IMR-90 (cell line): ENCODE data around the gene XKR3. TPM values are rescaled to one million over a fixed set of nuclear protein-coding genes. Genes with fewer than 3 reads are reported as not detected.

ENCODE experiments used
- ATAC-seq: fragments of 200-7000 bp; cut with Tn5 transposase; 2 replicates; pipeline ENCODE4 v1.9.1; 2020; ENCODE audit warnings: low read depth, mild to moderate bottlenecking, moderate library complexity
- BruUV-seq: library from RNA; stranded (reverse); fragments of 400-500 nt; replicated peaks from 2 replicates; lab custom pipeline; 2021; lab: Mats Ljungman, UMichigan
- CTCF ChIA-PET: fragments of 300-600 bp; formaldehyde crosslinking; extraction: SDS; loops from one replicate; lab custom pipeline; 2021; ENCODE audit warnings: antibody characterized with exemption; lab: Yijun Ruan, JAX
- POLR2A ChIA-PET: fragments of 300-600 bp; sonication (Branson Sonifier 250); formaldehyde crosslinking; loops from one replicate; lab custom pipeline; 2022; ENCODE audit warnings: antibody characterized with exemption; ENCODE audit not compliant: unreplicated experiment; lab: Charles Lee
- DNase-seq: peaks from one replicate; pipeline ENCODE4 v3.0.0; 2013
- H2AFZ ChIP-seq: replicated peaks from 2 replicates; pipeline ENCODE3; 2013; ENCODE audit warnings: low read length, mild to moderate bottlenecking; ENCODE audit not compliant: poor library complexity
- H2AK5ac ChIP-seq: 2 replicates; pipeline ENCODE4 v1.6.1; 2013; ENCODE audit warnings: low read depth, low read length, inconsistent platforms
- H2AK9ac ChIP-seq: replicated peaks from 2 replicates; pipeline ENCODE3; 2013; ENCODE audit warnings: mild to moderate bottlenecking, low read depth, low read length, moderate library complexity; ENCODE audit not compliant: poor library complexity
- H2BK120ac ChIP-seq: 2 replicates; pipeline ENCODE4 v1.6.1; 2013; ENCODE audit warnings: low read depth, low read length, inconsistent platforms
- H2BK15ac ChIP-seq: 3 replicates; pipeline ENCODE4 v1.6.1; 2013; ENCODE audit warnings: low read depth, low read length, inconsistent platforms
- H2BK20ac ChIP-seq: 2 replicates; pipeline ENCODE4 v1.6.1; 2013; ENCODE audit warnings: low read depth, mild to moderate bottlenecking, inconsistent platforms, low read length, moderate library complexity
- H2BK5ac ChIP-seq: 2 replicates; pipeline ENCODE4 v1.6.1; 2013; ENCODE audit warnings: mild to moderate bottlenecking, low read depth, low read length, inconsistent platforms; ENCODE audit not compliant: poor library complexity, severe bottlenecking
- H3K14ac ChIP-seq: replicated peaks from 2 replicates; pipeline ENCODE4 v1.6.1; 2013; ENCODE audit warnings: low read depth, low read length, inconsistent platforms
- H3K18ac ChIP-seq: 2 replicates; pipeline ENCODE4 v1.6.1; 2013; ENCODE audit warnings: low read depth, low read length, control low read depth
- H3K23ac ChIP-seq: 2 replicates; pipeline ENCODE4 v1.6.1; 2013; ENCODE audit warnings: low read depth, low read length, inconsistent platforms
- H3K27ac ChIP-seq: 2 replicates; pipeline ENCODE4 v1.5.1; 2013; ENCODE audit warnings: mild to moderate bottlenecking, control low read depth, low read length; ENCODE audit not compliant: insufficient read depth
- H3K27me3 ChIP-seq: 2 replicates; pipeline ENCODE4 v1.6.1; 2013; ENCODE audit warnings: low read length; ENCODE audit not compliant: control insufficient read depth, insufficient read depth
- H3K36me3 ChIP-seq: 2 replicates; pipeline ENCODE4 v1.6.1; 2013; ENCODE audit warnings: low read length, mixed read lengths; ENCODE audit not compliant: control insufficient read depth, insufficient read depth
- H3K4ac ChIP-seq: 2 replicates; pipeline ENCODE4 v1.6.1; 2013; ENCODE audit warnings: low read depth, low read length, inconsistent platforms
- H3K4me1 ChIP-seq: 2 replicates; pipeline ENCODE4 v1.6.1; 2013; ENCODE audit warnings: low read length, mixed read lengths; ENCODE audit not compliant: control insufficient read depth, insufficient read depth
- H3K4me2 ChIP-seq: 2 replicates; pipeline ENCODE4 v1.6.1; 2013; ENCODE audit warnings: low read depth, mild to moderate bottlenecking, control low read depth, low read length, moderate library complexity
- H3K4me3 ChIP-seq: 2 replicates; pipeline ENCODE4 v1.5.1; 2013; ENCODE audit warnings: low read depth, mild to moderate bottlenecking, control low read depth, low read length, moderate library complexity; ENCODE audit not compliant: insufficient read depth
- H3K56ac ChIP-seq: 2 replicates; pipeline ENCODE4 v1.6.1; 2013; ENCODE audit warnings: low read length, inconsistent platforms; ENCODE audit not compliant: insufficient read depth; ENCODE audit errors: extremely low read depth
- H3K79me1 ChIP-seq, 2 experiments: 2 replicates each; pipeline ENCODE4 v1.6.1; 2013; ENCODE audit warnings: low read length in 2 of 2, inconsistent platforms in 1 of 2, low read depth in 1 of 2
- H3K9ac ChIP-seq: 2 replicates; pipeline ENCODE4 v1.6.1; 2013; ENCODE audit warnings: low read depth, low read length, control low read depth
- H3K9me1 ChIP-seq: 2 replicates; pipeline ENCODE4 v1.6.1; 2013; ENCODE audit warnings: low read length, inconsistent platforms; ENCODE audit not compliant: insufficient read depth
- H3K9me3 ChIP-seq: 2 replicates; pipeline ENCODE4 v1.6.1; 2013; ENCODE audit warnings: low read length; ENCODE audit not compliant: control insufficient read depth, insufficient read depth
- H4K20me1 ChIP-seq: 2 replicates; pipeline ENCODE4 v1.6.1; 2013; ENCODE audit warnings: low read length, inconsistent platforms; ENCODE audit not compliant: insufficient read depth
- H4K5ac ChIP-seq: 2 replicates; pipeline ENCODE4 v1.6.1; 2013; ENCODE audit warnings: mild to moderate bottlenecking, low read depth, low read length, control low read depth
- H4K8ac ChIP-seq, 2 experiments: 2 replicates each; pipeline ENCODE4 v1.6.1; 2013; ENCODE audit warnings: low read depth in 2 of 2, low read length in 2 of 2, control low read depth in 1 of 2, inconsistent platforms in 1 of 2
- H4K91ac ChIP-seq: 2 replicates; pipeline ENCODE4 v1.6.1; 2013; ENCODE audit warnings: low read depth, low read length, inconsistent platforms; ENCODE audit not compliant: insufficient read depth
- ELK1 ChIP-seq: fragments of 150-350 bp; IDR thresholded peaks from 2 replicates; pipeline ENCODE4 v1.6.1; 2016; ENCODE audit warnings: low read depth, mild to moderate bottlenecking, low read length, moderate library complexity, borderline replicate concordance
- MAZ ChIP-seq: IDR thresholded peaks from 2 replicates; pipeline ENCODE4 v1.6.1; 2012; ENCODE audit warnings: low read depth, mild to moderate bottlenecking, low read length, improper control_type of control experiment, moderate library complexity, borderline replicate concordance
- NFE2L2 ChIP-seq: fragments of 150-350 bp; IDR thresholded peaks from 2 replicates; pipeline ENCODE4 v1.6.1; 2016; ENCODE audit warnings: low read depth, mild to moderate bottlenecking, low read length
- SMC3 ChIP-seq: fragments of 150-350 bp; IDR thresholded peaks from 2 replicates; pipeline ENCODE4 v1.6.1; 2016; ENCODE audit warnings: low read depth, mild to moderate bottlenecking, antibody characterized with exemption, low read length, moderate library complexity
- WGBS, 2 experiments: methylation state at CpG; one replicate each; pipeline versions ENCODE4 v1.1.5 to v1.1.7; 2013; ENCODE audit warnings: missing lambda C conversion rate in 2 of 2; ENCODE audit not compliant: insufficient read length in 1 of 2; ENCODE audit errors: extremely low coverage in 2 of 2; 5-methylcytosine and 5-hydroxymethylcytosine counted together
- dilution Hi-C: fragments of 300-500 bp; cut with HindIII; formaldehyde crosslinking; loops from one replicate; pipeline ENCODE4 v1.14.3; 2018; ENCODE audit warnings: low sequenced_read_pairs; ENCODE audit not compliant: unreplicated experiment
- in situ Hi-C: fragments of 300-500 bp; cut with MboI; formaldehyde crosslinking; loops from 3 replicates; pipeline ENCODE4 v1.14.3; 2019; ENCODE audit warnings: low sequenced_read_pairs, inconsistent platforms, mixed read lengths
- intact Hi-C: fragments of 100-400 bp; cut with micrococcal nuclease; formaldehyde crosslinking; loops from 2 replicates; pipeline ENCODE4 v1.10.0; 2022
- polyA plus RNA-seq, 3 experiments: library from polyadenylated mRNA; depleted of rRNA; stranded (reverse); fragments of >200 nt; gene quantifications; 2 replicates each; pipeline ENCODE4 v1.2.3, GENCODE V29; 2012; ENCODE audit warnings: low replicate concordance in 1 of 3
- total RNA-seq: library from RNA; depleted of rRNA; stranded (reverse); fragments of >200 nt; gene quantifications from 2 replicates; pipeline ENCODE4 v1.2.3, GENCODE V29; 2012

The XKR3 gene
- total and polyA plus RNA-seq, 2 of the 4 experiments (the other 2 are of a cell fraction): not detected

- in situ Hi-C loops: no loop called here
- DNase-seq (no peak), ATAC-seq (no peak)
- no peak overlapping the region for H3K4me2 ChIP-seq
- H2AK9ac ChIP-seq: no peak overlapping the region
- H3K27ac ChIP-seq: no peak overlapping the region
- no peaks in the 10 kb centered on the region for H4K20me1 ChIP-seq
- H3K9ac ChIP-seq: no peak overlapping the region
- POLR2A ChIA-PET: no interaction called here
- no TSS peak for BruUV-seq
- intact Hi-C loops: no loop called here
- no peaks in the 10 kb centered on the region for H3K79me1 ChIP-seq
- H2AFZ ChIP-seq: no peak overlapping the region
- no peak overlapping the region for H4K5ac ChIP-seq
- no peak overlapping the region for H3K4ac ChIP-seq
- H3K9me3 ChIP-seq: peaks cover 3% of the 10 kb centered on the region
- H3K18ac ChIP-seq: no peak overlapping the region
- no peak overlapping the region for H2AK5ac ChIP-seq
- H3K14ac ChIP-seq: no peak overlapping the region
- H3K23ac ChIP-seq: no peak overlapping the region
- no peaks in the 10 kb centered on the region for H3K27me3 ChIP-seq
- H2BK5ac ChIP-seq: no peak overlapping the region
- H4K91ac ChIP-seq: no peak overlapping the region
- no peak overlapping the region for H3K56ac ChIP-seq
- dilution Hi-C loops: no loop called here
- H3K9me1 ChIP-seq: no peaks in the 10 kb centered on the region
- H2BK15ac ChIP-seq: no peak overlapping the region
- no peak for TF ChIP-seq ELK1
- TF ChIP-seq MAZ: no peak
- TF ChIP-seq SMC3: no peak
- TF ChIP-seq NFE2L2: no peak
- CTCF ChIA-PET: no interaction called here
- H3K4me3 ChIP-seq: no peak overlapping the region
- no peak overlapping the region for H2BK20ac ChIP-seq
- WGBS, 2 experiments: no CpG with 5 or more reads among the region's 4 CpGs
- no peak overlapping the region for H4K8ac ChIP-seq
- no peak overlapping the region for H2BK120ac ChIP-seq
- no peaks in the 10 kb centered on the region for H3K4me1 ChIP-seq
- no peaks in the 10 kb centered on the region for H3K36me3 ChIP-seq
Observed at GRCh38 chr22:16803255-16803917, 21.8 kb downstream of the XKR3 start.
